Fibroblast of lung (primary cell): Measurements from ENCODE around the gene GSK3A. TPM values are rescaled to one million over a fixed set of nuclear protein-coding genes. Genes with fewer than 3 reads are reported as not detected.

Source experiments
- DNase-seq, 2 donors: peaks; one replicate each; pipeline versions ENCODE4 v3.0.0 to v3.0.0-alpha.2; 2010; ENCODE audit warnings: low read depth in 2 of 2
- H2AFZ ChIP-seq: 2 replicates; pipeline ENCODE4 v1.5.1; 2012; ENCODE audit warnings: low read length, control low read depth, inconsistent platforms
- H3K27ac ChIP-seq: 2 replicates; pipeline ENCODE4 v1.5.1; 2011; ENCODE audit warnings: low read length, control low read depth; ENCODE audit not compliant: insufficient read depth
- H3K27me3 ChIP-seq: 2 replicates; pipeline ENCODE4 v1.5.1; 2011; ENCODE audit warnings: mild to moderate bottlenecking, low read length; ENCODE audit not compliant: control insufficient read depth, insufficient read depth
- H3K36me3 ChIP-seq: 2 replicates; pipeline ENCODE4 v1.5.1; 2011; ENCODE audit warnings: low read length; ENCODE audit not compliant: control insufficient read depth, insufficient read depth
- H3K4me1 ChIP-seq: 2 replicates; pipeline ENCODE4 v1.5.1; 2011; ENCODE audit warnings: low read length; ENCODE audit not compliant: control insufficient read depth, insufficient read depth; ENCODE audit errors: extremely low read depth
- H3K4me2 ChIP-seq: 2 replicates; pipeline ENCODE4 v1.5.1; 2011; ENCODE audit warnings: low read length, control low read depth; ENCODE audit not compliant: insufficient read depth; ENCODE audit errors: extremely low read depth
- H3K4me3 ChIP-seq, 4 experiments: fragments of 200-600 bp in 1 of 4; sonication (generic) in 1 of 4; replicated peaks in 1 of 4; 2 replicates each; pipeline ENCODE4 v1.5.1; 2011 to 2016; ENCODE audit warnings: low read length in 4 of 4, low read depth in 3 of 4, mild to moderate bottlenecking in 3 of 4, control low read depth in 2 of 4, inconsistent platforms in 1 of 4, mixed read lengths in 1 of 4; ENCODE audit not compliant: insufficient read depth in 1 of 4; ENCODE audit errors: control extremely low read depth in 1 of 4
- H3K79me2 ChIP-seq: 2 replicates; pipeline ENCODE4 v1.5.1; 2012; ENCODE audit warnings: mild to moderate bottlenecking, low read length, inconsistent platforms; ENCODE audit not compliant: control insufficient read depth, insufficient read depth
- H3K9ac ChIP-seq: 2 replicates; pipeline ENCODE4 v1.5.1; 2011; ENCODE audit warnings: mild to moderate bottlenecking, low read length, control low read depth; ENCODE audit not compliant: insufficient read depth
- H3K9me3 ChIP-seq: 2 replicates; pipeline ENCODE4 v1.5.1; 2012; ENCODE audit warnings: low read depth, low read length; ENCODE audit not compliant: control insufficient read depth, insufficient read depth
- H4K20me1 ChIP-seq: 2 replicates; pipeline ENCODE4 v1.5.1; 2011; ENCODE audit warnings: low read length; ENCODE audit not compliant: control insufficient read depth, insufficient read depth; ENCODE audit errors: extremely low read depth
- EZH2 ChIP-seq: IDR thresholded peaks from 2 replicates; pipeline ENCODE4 v1.5.1; 2012; ENCODE audit warnings: low read length, control low read depth, mild to moderate bottlenecking; ENCODE audit errors: missing control alignments
- polyA plus RNA-seq, 2 donors: library from polyadenylated mRNA; depleted of rRNA in 1 of 2; stranded (reverse) in 1 of 2; unstranded in 1 of 2; fragments of >200 nt; gene quantifications; 2 replicates each; pipeline ENCODE4 v1.2.1, GENCODE V29; 2011 to 2012; ENCODE audit warnings: missing spikeins in 1 of 2
- total RNA-seq: library from RNA; depleted of rRNA; stranded (reverse); fragments of >200 nt; gene quantifications from 2 replicates; pipeline ENCODE4 v1.2.1, GENCODE V29; 2014
- TF ChIP-seq, protein P1 (sequence below), 2 donors: IDR thresholded peaks in 1 of 2; conservative IDR thresholded peaks in 1 of 2; 1 replicate in 1 of 2; 2 replicates in 1 of 2; pipeline ENCODE4 v1.5.1; 2011 to 2012; ENCODE audit warnings: low read length in 2 of 2, control low read depth in 1 of 2, inconsistent platforms in 1 of 2, low read depth in 1 of 2, mild to moderate bottlenecking in 1 of 2

Gene GSK3A
- total and polyA plus RNA-seq, 2 donors (not counting 1 experiment from before 2014, with no cell fraction given): 11.6 to 21.7 TPM

- no peak overlapping the region for H3K9ac ChIP-seq
- H4K20me1 ChIP-seq: no peaks in the 10 kb centered on the region
- DNase-seq: no peak
- TF ChIP-seq, protein P1, sequence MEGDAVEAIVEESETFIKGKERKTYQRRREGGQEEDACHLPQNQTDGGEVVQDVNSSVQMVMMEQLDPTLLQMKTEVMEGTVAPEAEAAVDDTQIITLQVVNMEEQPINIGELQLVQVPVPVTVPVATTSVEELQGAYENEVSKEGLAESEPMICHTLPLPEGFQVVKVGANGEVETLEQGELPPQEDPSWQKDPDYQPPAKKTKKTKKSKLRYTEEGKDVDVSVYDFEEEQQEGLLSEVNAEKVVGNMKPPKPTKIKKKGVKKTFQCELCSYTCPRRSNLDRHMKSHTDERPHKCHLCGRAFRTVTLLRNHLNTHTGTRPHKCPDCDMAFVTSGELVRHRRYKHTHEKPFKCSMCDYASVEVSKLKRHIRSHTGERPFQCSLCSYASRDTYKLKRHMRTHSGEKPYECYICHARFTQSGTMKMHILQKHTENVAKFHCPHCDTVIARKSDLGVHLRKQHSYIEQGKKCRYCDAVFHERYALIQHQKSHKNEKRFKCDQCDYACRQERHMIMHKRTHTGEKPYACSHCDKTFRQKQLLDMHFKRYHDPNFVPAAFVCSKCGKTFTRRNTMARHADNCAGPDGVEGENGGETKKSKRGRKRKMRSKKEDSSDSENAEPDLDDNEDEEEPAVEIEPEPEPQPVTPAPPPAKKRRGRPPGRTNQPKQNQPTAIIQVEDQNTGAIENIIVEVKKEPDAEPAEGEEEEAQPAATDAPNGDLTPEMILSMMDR (conservative IDR thresholded peaks at IDR 0.05 in 1 of 2, IDR thresholded peaks at IDR 0.05 in 1 of 2; ENCODE audit: low read depth in 1 of 2, low read length in 2 of 2): peak; percentile 38 to 42
- no peak for TF ChIP-seq EZH2
- peaks cover 58% of the 10 kb centered on the region for H3K36me3 ChIP-seq
- H3K4me3 ChIP-seq: no peak overlapping the region
- no peak overlapping the region for H3K4me2 ChIP-seq
- no peak overlapping the region for H3K27ac ChIP-seq
- peaks cover 6% of the 10 kb centered on the region for H3K4me1 ChIP-seq
- H3K27me3 ChIP-seq: no peaks in the 10 kb centered on the region
- H3K79me2 ChIP-seq: peaks cover 9% of the 10 kb centered on the region
- no peak overlapping the region for H2AFZ ChIP-seq
- H3K9me3 ChIP-seq: no peaks in the 10 kb centered on the region
Observed at GRCh38 chr19:42290523-42291434, 48.4 kb upstream of the GSK3A start.

- Histone ChIP-seq H3K9ac (no peak overlapping the region), H4K20me1 (no peaks in the 10 kb centered on the region), H3K27ac (no peak overlapping the region), H3K79me2 (peaks cover 15% of the 10 kb centered on the region), H2AFZ (no peak overlapping the region), H3K27me3 (no peaks in the 10 kb centered on the region), H3K9me3 (no peaks in the 10 kb centered on the region), H3K4me3 (no peak overlapping the region), H3K4me1 (peaks cover 12% of the 10 kb centered on the region), H3K36me3 (peaks cover 56% of the 10 kb centered on the region), H3K4me2 (no peak overlapping the region)
- no peak for DNase-seq
- TF ChIP-seq, protein P1 (conservative IDR thresholded peaks at IDR 0.05 in 1 of 2, IDR thresholded peaks at IDR 0.05 in 1 of 2; ENCODE audit: low read depth in 1 of 2, low read length in 2 of 2): no peak
- no peak for TF ChIP-seq EZH2
Observed at GRCh38 chr19:42290136-42290522, 47.7 kb upstream of the GSK3A start.

GRCh38 chr19:42289556-42290041 is 47.2 kb upstream of the GSK3A start:
- Histone ChIP-seq H3K27me3 (no peaks in the 10 kb centered on the region), H3K9ac (no peak overlapping the region), H2AFZ (no peak overlapping the region), H3K4me2 (no peak overlapping the region), H3K36me3 (peaks cover 56% of the 10 kb centered on the region), H4K20me1 (no peaks in the 10 kb centered on the region), H3K9me3 (no peaks in the 10 kb centered on the region), H3K4me1 (peaks cover 15% of the 10 kb centered on the region), H3K79me2 (peaks cover 21% of the 10 kb centered on the region), H3K4me3 (no peak overlapping the region), H3K27ac (no peak overlapping the region)
- TF ChIP-seq, protein P1 (conservative IDR thresholded peaks at IDR 0.05 in 1 of 2, IDR thresholded peaks at IDR 0.05 in 1 of 2; ENCODE audit: low read depth in 1 of 2, low read length in 2 of 2): no peak
- no peak for TF ChIP-seq EZH2
- no peak for DNase-seq
